ENCODE data around the gene NRF1. TPM values are rescaled to one million over a fixed set of nuclear protein-coding genes. Genes with fewer than 3 reads are reported as not detected.

Gene NRF1
- total and polyA plus RNA-seq, 10 of the 15 experiments (the other 5 are each of a cell fraction or from before 2014, with no cell fraction given): 3.5 to 23.1 (median 13.5) TPM

DNA sequence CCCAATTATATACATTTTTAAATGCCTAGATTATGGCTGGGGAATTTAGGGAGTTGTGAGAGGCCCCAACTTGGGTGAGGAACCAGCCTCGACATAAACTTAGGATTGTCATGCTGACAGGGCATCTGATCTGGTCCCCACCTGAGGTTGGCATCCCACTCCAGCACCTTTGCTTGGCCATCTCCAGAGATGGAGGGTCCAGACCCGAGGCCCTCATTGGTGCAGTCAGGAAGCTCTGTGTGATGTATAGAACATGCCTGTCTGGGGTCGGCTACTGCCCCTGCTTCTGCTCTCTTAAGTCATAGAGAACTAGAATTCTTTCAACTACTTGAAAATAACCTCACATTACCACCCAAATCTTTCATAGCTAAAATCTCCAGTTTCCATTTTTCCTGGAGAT, 153.8 kb downstream of the NRF1 start (continued):
- TF ChIP-seq, protein P1, sequence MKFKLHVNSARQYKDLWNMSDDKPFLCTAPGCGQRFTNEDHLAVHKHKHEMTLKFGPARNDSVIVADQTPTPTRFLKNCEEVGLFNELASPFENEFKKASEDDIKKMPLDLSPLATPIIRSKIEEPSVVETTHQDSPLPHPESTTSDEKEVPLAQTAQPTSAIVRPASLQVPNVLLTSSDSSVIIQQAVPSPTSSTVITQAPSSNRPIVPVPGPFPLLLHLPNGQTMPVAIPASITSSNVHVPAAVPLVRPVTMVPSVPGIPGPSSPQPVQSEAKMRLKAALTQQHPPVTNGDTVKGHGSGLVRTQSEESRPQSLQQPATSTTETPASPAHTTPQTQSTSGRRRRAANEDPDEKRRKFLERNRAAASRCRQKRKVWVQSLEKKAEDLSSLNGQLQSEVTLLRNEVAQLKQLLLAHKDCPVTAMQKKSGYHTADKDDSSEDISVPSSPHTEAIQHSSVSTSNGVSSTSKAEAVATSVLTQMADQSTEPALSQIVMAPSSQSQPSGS (IDR thresholded peaks at IDR 0.05; ENCODE audit: low read length): no peak
- TF ChIP-seq HDGF (IDR thresholded peaks at IDR 0.05) (no peak), NR2C1 (IDR thresholded peaks at IDR 0.05) (no peak), ZBED1 (IDR thresholded peaks at IDR 0.05; ENCODE audit: borderline replicate concordance) (no peak)

DNA sequence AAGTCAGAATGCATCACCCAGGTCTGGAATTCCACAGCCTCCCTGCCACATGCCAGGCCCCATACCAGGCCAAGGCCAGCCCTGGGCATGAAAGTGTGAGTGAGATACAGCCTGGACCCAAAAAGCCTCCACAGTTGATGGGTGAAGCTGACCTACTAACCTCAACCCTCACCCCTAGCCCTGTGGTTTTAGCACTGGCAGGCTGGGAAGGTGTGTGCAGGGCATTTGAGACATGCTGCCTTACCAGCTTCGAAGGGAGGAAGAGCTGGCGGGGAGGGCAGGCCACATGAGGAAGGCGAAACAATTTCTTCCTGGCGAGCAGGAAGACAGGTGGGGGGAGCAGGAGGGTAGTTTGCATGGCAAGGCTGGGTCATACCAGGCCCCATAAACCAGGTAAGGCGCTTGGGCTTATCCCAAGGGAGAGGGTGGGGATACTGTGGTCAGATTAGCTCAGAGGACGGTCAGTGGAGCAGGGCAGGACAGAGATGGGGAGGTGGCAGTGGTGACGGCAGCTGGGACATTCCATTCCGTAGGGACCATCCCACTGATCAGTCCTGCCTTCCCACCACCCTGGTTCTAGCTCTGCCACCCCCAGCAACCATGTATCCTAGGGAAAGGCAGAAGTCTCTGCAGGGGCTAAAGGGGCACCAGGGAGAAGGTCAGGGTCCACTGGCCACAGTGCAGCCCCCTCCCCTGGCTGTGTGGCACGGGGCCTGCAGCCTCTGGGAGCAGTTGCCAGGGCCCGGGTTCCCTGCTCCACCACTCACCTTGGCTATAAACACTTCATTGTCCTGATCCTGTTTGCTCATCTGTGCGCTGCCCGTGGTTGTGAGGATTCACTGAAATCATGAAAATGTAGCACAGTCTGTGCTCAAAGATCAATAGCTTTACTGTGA, 155.8 kb downstream of the NRF1 start:
- H3K27me3 ChIP-seq (replicated peaks in 1 of 2; ENCODE audit: control insufficient read depth in 2 of 2, insufficient read depth in 2 of 2, low read length in 1 of 2): no peaks in the 10 kb centered on the region
- H3K4me2 ChIP-seq (ENCODE audit: control insufficient read depth, insufficient read depth): no peak overlapping the region
- H3K4me1 ChIP-seq (ENCODE audit: control insufficient read depth, insufficient read depth, low read length): no peaks in the 10 kb centered on the region
- no peak for DNase-seq (ENCODE audit: low read depth, low spot score)
- H3K79me2 ChIP-seq (ENCODE audit: control insufficient read depth, insufficient read depth, low read length): no peaks in the 10 kb centered on the region
- H3K9ac ChIP-seq (ENCODE audit: control insufficient read depth, insufficient read depth, low read length): no peak overlapping the region
- ATAC-seq: no peak
- in situ Hi-C loops (cut with MboI) (no loop called here), intact Hi-C loops (cut with micrococcal nuclease; ENCODE audit: unreplicated experiment) (no loop called here)
- no peak overlapping the region for H3K4me3 ChIP-seq
- ChIA-PET CTCF (interaction anchor here (1.1 kb wide), 1 partner anchor 57 kb away, joined by 3 read pairs; no protein-coding TSS in a partner anchor), SMC1A (ENCODE audit: uncharacterized antibody, unreplicated experiment) (no interaction called here), RAD21 (ENCODE audit: unreplicated experiment) (no interaction called here), POLR2A (no interaction called here)
- H4K20me1 ChIP-seq (ENCODE audit: control insufficient read depth, insufficient read depth): no peaks in the 10 kb centered on the region
- FAIRE-seq: no peak
- H3K9me3 ChIP-seq (replicated peaks; ENCODE audit: control insufficient read depth, insufficient read depth, low read length): no peaks in the 10 kb centered on the region
- no peak overlapping the region for H2AFZ ChIP-seq (ENCODE audit: control insufficient read depth, low read depth, low read length)
- no TSS peak for BruUV-seq (replicated peaks)
- 20% methylated on average over 12 of the region's 12 CpGs for WGBS (ENCODE audit: insufficient coverage, insufficient replicate concordance, low lambda C conversion rate, missing lambda C conversion rate)
- H3K36me3 ChIP-seq (ENCODE audit: control insufficient read depth in 2 of 2, insufficient read depth in 2 of 2, low read length in 1 of 2): no peaks in the 10 kb centered on the region
- no peak overlapping the region for H3K27ac ChIP-seq (ENCODE audit: control insufficient read depth, insufficient read depth)
- TF ChIP-seq, protein P2, sequence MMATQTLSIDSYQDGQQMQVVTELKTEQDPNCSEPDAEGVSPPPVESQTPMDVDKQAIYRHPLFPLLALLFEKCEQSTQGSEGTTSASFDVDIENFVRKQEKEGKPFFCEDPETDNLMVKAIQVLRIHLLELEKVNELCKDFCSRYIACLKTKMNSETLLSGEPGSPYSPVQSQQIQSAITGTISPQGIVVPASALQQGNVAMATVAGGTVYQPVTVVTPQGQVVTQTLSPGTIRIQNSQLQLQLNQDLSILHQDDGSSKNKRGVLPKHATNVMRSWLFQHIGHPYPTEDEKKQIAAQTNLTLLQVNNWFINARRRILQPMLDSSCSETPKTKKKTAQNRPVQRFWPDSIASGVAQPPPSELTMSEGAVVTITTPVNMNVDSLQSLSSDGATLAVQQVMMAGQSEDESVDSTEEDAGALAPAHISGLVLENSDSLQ (IDR thresholded peaks at IDR 0.05): no peak
- no peak for TF ChIP-seq CHD1 (IDR thresholded peaks at IDR 0.05; ENCODE audit: low read depth, low read length)
- TF ChIP-seq NFYA (IDR thresholded peaks at IDR 0.05; ENCODE audit: borderline replicate concordance, low read depth, low read length): no peak
- TF ChIP-seq SUPT20H (IDR thresholded peaks at IDR 0.05; ENCODE audit: borderline replicate concordance, control insufficient read depth, low read depth, low read length): no peak
- TF ChIP-seq MTA2 (IDR thresholded peaks at IDR 0.05; ENCODE audit: low read depth): no peak
- TF ChIP-seq, protein P3, sequence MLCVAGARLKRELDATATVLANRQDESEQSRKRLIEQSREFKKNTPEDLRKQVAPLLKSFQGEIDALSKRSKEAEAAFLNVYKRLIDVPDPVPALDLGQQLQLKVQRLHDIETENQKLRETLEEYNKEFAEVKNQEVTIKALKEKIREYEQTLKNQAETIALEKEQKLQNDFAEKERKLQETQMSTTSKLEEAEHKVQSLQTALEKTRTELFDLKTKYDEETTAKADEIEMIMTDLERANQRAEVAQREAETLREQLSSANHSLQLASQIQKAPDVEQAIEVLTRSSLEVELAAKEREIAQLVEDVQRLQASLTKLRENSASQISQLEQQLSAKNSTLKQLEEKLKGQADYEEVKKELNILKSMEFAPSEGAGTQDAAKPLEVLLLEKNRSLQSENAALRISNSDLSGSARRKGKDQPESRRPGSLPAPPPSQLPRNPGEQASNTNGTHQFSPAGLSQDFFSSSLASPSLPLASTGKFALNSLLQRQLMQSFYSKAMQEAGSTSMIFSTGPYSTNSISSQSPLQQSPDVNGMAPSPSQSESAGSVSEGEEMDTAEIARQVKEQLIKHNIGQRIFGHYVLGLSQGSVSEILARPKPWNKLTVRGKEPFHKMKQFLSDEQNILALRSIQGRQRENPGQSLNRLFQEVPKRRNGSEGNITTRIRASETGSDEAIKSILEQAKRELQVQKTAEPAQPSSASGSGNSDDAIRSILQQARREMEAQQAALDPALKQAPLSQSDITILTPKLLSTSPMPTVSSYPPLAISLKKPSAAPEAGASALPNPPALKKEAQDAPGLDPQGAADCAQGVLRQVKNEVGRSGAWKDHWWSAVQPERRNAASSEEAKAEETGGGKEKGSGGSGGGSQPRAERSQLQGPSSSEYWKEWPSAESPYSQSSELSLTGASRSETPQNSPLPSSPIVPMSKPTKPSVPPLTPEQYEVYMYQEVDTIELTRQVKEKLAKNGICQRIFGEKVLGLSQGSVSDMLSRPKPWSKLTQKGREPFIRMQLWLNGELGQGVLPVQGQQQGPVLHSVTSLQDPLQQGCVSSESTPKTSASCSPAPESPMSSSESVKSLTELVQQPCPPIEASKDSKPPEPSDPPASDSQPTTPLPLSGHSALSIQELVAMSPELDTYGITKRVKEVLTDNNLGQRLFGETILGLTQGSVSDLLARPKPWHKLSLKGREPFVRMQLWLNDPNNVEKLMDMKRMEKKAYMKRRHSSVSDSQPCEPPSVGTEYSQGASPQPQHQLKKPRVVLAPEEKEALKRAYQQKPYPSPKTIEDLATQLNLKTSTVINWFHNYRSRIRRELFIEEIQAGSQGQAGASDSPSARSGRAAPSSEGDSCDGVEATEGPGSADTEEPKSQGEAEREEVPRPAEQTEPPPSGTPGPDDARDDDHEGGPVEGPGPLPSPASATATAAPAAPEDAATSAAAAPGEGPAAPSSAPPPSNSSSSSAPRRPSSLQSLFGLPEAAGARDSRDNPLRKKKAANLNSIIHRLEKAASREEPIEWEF (IDR thresholded peaks at IDR 0.05; ENCODE audit: insufficient replicate concordance, low read depth, low read length): no peak
- TF ChIP-seq ZNF217 (IDR thresholded peaks at IDR 0.05): no peak
- no peak for TF ChIP-seq NR2C1 (IDR thresholded peaks at IDR 0.05)
- TF ChIP-seq JUNB (IDR thresholded peaks at IDR 0.05): no peak
- TF ChIP-seq, protein P4, sequence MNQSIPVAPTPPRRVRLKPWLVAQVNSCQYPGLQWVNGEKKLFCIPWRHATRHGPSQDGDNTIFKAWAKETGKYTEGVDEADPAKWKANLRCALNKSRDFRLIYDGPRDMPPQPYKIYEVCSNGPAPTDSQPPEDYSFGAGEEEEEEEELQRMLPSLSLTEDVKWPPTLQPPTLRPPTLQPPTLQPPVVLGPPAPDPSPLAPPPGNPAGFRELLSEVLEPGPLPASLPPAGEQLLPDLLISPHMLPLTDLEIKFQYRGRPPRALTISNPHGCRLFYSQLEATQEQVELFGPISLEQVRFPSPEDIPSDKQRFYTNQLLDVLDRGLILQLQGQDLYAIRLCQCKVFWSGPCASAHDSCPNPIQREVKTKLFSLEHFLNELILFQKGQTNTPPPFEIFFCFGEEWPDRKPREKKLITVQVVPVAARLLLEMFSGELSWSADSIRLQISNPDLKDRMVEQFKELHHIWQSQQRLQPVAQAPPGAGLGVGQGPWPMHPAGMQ (IDR thresholded peaks at IDR 0.05; ENCODE audit: borderline replicate concordance): no peak
